Natural killer cell (primary cell): ENCODE measurements around the gene SLC9A8. TPM values are rescaled to one million over a fixed set of nuclear protein-coding genes. Genes with fewer than 3 reads are reported as not detected.
A peak's percentile ranks its signal among the peaks of the same experiment; 100 is the strongest.

ENCODE experiments used
- ATAC-seq, 3 donors: fragments of 150-1000 bp in 2 of 3; fragments of 200-7000 bp in 1 of 3; cut with Tn5 transposase; 1 replicate in 1 of 3; 2 replicates in 2 of 3; pipeline ENCODE4 v1.10.0; 2021; ENCODE audit warnings: mild to moderate bottlenecking in 2 of 3, moderate library complexity in 2 of 3
- DNase-seq, 2 donors: peaks; one replicate each; pipeline versions ENCODE4 v3.0.0 to v3.0.0-alpha.2; 2013 to 2021; ENCODE audit warnings: mixed read lengths in 1 of 2
- H3K27ac ChIP-seq: one replicate; pipeline ENCODE4 v1.5.1; 2013; ENCODE audit warnings: mild to moderate bottlenecking, low read length
- H3K27me3 ChIP-seq: one replicate; pipeline ENCODE4 v1.6.1; 2013; ENCODE audit warnings: low read length; ENCODE audit not compliant: control insufficient read depth, insufficient read depth
- H3K36me3 ChIP-seq: one replicate; pipeline ENCODE4 v1.6.1; 2013; ENCODE audit warnings: low read length; ENCODE audit not compliant: control insufficient read depth, insufficient read depth
- H3K4me1 ChIP-seq: one replicate; pipeline ENCODE4 v1.6.1; 2013; ENCODE audit warnings: low read length; ENCODE audit not compliant: control insufficient read depth, insufficient read depth
- H3K4me3 ChIP-seq: one replicate; pipeline ENCODE4 v1.5.1; 2013; ENCODE audit warnings: low read length
- H3K9me3 ChIP-seq: one replicate; pipeline ENCODE4 v1.6.1; 2013; ENCODE audit warnings: low read length; ENCODE audit not compliant: control insufficient read depth, insufficient read depth
- H3K27ac Mint-ChIP-seq, 2 donors: one replicate each; pipeline ENCODE4 v1.8.0; 2022; ENCODE audit warnings: mild to moderate bottlenecking in 2 of 2, mixed read lengths in 2 of 2, moderate library complexity in 1 of 2
- H3K27me3 Mint-ChIP-seq, 2 donors: one replicate each; pipeline ENCODE4 v1.8.0; 2022; ENCODE audit warnings: low read depth in 2 of 2, mixed read lengths in 2 of 2
- H3K36me3 Mint-ChIP-seq: one replicate; pipeline ENCODE4 v1.8.0; 2022; ENCODE audit warnings: mixed read lengths
- H3K4me1 Mint-ChIP-seq, 2 donors: one replicate each; pipeline ENCODE4 v1.8.0; 2022; ENCODE audit warnings: mixed read lengths in 2 of 2
- H3K4me3 Mint-ChIP-seq: one replicate; pipeline ENCODE4 v1.8.0; 2022; ENCODE audit warnings: mild to moderate bottlenecking, moderate library complexity, mixed read lengths
- H3K9me3 Mint-ChIP-seq, 2 donors: one replicate each; pipeline ENCODE4 v1.8.0; 2022; ENCODE audit warnings: mixed read lengths in 2 of 2
- WGBS: methylation state at CpG from one replicate; pipeline ENCODE4 v1.1.7; 2013; ENCODE audit warnings: missing lambda C conversion rate; ENCODE audit not compliant: insufficient coverage; 5-methylcytosine and 5-hydroxymethylcytosine counted together
- intact Hi-C: fragments of 100-400 bp; cut with micrococcal nuclease; formaldehyde crosslinking; loops from one replicate; pipeline ENCODE4 v1.14.2; 2022
- total RNA-seq, 4 donors: library from RNA; stranded (reverse); fragments of 120-200 nt in 1 of 4; gene quantifications; one replicate each; pipeline versions ENCODE4 v1.2.3 to v1.2.4, GENCODE V29; 2013 to 2022
- TF ChIP-seq, protein P1 (sequence below): fragments of 200-600 bp; IDR thresholded peaks from one replicate; pipeline ENCODE4 v1.8.0; 2022; ENCODE audit warnings: antibody characterized with exemption

The SLC9A8 gene
- total RNA-seq, 3 donors from 2014 or later (not counting 1 experiment from before 2014, with no cell fraction given) = 54.5 to 68.7 (median 58.8) TPM

DNA sequence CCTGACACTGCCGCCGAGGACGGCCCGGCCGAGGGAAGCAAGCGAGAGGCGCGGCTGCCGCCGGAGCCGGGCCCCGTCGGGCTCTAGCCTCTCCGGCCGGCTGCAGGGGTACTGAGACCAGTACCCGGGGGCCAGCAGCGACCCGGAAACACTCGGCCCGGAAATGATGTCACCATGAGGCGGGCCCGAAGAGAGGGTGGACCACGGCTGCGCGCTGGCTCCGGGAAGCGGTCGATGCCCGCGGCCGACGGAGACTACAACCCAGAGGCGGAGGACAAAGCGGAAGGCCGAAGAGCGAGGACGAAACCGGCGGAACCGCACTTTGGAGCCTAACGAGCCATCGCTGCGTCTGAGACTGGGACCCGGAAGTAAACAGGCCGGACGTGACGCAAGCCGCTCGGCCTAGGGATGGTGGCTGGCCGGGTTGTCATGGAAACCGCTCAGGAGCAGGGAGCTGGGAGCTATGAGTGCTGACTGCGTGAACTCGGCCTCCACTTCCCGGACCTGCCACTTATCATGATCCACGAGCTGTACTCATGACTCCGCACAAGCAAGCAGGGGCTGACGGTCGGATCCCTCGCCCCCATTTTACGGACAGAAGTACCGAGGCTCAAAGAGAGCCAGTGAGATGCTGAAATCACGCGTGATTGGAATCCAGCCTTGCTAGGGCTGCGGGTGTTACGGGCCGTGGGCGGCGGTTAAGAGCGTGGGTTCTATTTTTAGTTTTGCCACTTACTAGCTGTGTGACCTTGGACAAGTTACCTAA, 102.9 kb downstream of the SLC9A8 start, which contains the start of gene SPATA2:
SPATA2 (minus strand) TSS at position 150 of the 766 bp plus-strand sequence. CDS start 7,039 bp downstream, outside the sequence.
- H3K4me1 Mint-ChIP-seq = peaks cover 41 to 46% of the 10 kb centered on the region in 2 donors
- peak within 1 kb of the TSS; percentile 96 for H3K27ac ChIP-seq
- DNase-seq (peak; percentile 95 to 98), ATAC-seq (peak; percentile 69 to 86 (median 77))
- H3K27me3 ChIP-seq = no peaks in the 10 kb centered on the region
- WGBS = under 1% methylated on average over 69 of the region's 69 CpGs
- H3K27ac Mint-ChIP-seq = peak within 1 kb of the TSS; percentile 100
- H3K4me3 Mint-ChIP-seq = peak within 1 kb of the TSS; percentile 98
- peak within 1 kb of the TSS; percentile 82 for H3K4me3 ChIP-seq
- peaks cover 26% of the 10 kb centered on the region for H3K4me1 ChIP-seq
- intact Hi-C loops = loop anchor here (1.0 kb wide), 1 partner anchor 21 kb away; the partner anchor contains the start of gene RNF114
- no peaks in the 10 kb centered on the region for H3K36me3 ChIP-seq
- TF ChIP-seq, protein P1, sequence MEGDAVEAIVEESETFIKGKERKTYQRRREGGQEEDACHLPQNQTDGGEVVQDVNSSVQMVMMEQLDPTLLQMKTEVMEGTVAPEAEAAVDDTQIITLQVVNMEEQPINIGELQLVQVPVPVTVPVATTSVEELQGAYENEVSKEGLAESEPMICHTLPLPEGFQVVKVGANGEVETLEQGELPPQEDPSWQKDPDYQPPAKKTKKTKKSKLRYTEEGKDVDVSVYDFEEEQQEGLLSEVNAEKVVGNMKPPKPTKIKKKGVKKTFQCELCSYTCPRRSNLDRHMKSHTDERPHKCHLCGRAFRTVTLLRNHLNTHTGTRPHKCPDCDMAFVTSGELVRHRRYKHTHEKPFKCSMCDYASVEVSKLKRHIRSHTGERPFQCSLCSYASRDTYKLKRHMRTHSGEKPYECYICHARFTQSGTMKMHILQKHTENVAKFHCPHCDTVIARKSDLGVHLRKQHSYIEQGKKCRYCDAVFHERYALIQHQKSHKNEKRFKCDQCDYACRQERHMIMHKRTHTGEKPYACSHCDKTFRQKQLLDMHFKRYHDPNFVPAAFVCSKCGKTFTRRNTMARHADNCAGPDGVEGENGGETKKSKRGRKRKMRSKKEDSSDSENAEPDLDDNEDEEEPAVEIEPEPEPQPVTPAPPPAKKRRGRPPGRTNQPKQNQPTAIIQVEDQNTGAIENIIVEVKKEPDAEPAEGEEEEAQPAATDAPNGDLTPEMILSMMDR = no peak
- H3K36me3 Mint-ChIP-seq = no peaks in the 10 kb centered on the region
- H3K9me3 Mint-ChIP-seq = no peaks in the 10 kb centered on the region
- no peaks in the 10 kb centered on the region for H3K27me3 Mint-ChIP-seq
- H3K9me3 ChIP-seq = no peaks in the 10 kb centered on the region

DNA sequence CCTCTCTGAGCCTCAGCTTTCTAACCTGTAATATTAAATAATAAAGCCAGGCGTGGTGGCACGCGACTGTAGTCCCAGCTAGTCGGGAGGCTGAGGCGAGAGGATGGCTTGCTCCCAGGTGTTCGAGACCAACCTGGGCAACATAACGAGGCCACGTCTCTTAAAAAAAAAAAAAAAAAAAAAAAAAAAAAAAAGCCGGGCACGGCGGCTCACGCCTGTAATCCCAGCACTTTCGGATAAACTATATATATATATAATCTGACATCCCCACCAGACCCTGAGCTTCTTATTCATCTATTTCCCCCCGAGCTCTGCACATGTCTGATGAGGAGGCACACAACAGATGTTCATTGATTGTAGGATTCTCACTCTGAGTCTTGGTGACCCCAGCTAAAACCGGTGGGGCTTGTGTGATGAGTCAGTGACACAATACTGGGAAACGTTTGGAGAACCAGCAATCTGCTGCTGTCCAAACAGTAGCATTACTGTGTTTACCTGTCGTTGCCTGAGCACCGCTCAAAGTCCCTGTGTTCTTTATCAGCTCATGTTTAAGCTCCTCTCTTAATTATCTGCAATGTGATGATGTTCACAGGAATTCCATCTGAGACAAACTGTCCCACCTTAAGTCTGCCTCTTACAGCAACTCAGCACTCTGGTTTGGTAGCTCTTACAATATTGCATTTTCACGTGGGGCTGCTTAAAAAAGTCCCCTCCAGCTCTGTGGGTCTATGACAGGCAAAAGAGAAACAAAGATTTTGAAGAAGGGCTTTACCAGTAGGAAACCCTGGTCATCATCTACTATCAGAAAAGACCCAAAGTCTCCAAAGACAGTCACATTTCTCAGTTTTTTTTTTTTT, 103.7 kb downstream of the SLC9A8 start:
- no peak for ATAC-seq
- Mint-ChIP-seq H3K36me3 (no peaks in the 10 kb centered on the region), H3K9me3 (no peaks in the 10 kb centered on the region), H3K4me3 (peak overlapping the region; percentile 98), H3K27ac (peak overlapping the region; percentile 100), H3K27me3 (no peaks in the 10 kb centered on the region), H3K4me1 (peaks cover 41% of the 10 kb centered on the region in 2 donors)
- Histone ChIP-seq H3K4me3 (peak overlapping the region; percentile 82), H3K9me3 (no peaks in the 10 kb centered on the region), H3K27me3 (no peaks in the 10 kb centered on the region), H3K4me1 (peaks cover 26% of the 10 kb centered on the region), H3K36me3 (no peaks in the 10 kb centered on the region), H3K27ac (peak overlapping the region; percentile 96)
- 55% methylated on average over 14 of the region's 19 CpGs for WGBS
- TF ChIP-seq, protein P1 = no peak
- DNase-seq = peak in 1 of 2 donors; percentile 40
- intact Hi-C loops = no loop called here

DNA sequence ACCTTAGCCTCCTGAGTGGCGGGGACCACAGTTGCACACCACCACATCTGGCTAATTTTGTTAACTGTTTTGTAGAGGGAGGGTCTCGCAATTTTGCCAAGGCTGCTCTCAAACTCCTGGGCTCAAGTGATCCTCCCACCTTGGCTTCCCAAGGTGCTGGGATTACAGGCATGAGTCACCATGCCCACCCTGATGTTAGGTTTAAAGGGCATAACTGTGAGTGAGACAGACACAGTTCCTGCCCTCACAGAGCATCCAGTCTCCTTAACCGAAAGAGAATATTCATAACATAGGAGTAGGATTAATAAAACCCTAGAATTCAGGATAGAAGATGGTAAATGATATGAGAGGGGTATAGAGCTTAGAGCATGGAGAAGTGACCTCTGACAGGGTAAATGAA, 105.8 kb downstream of the SLC9A8 start:
- no peaks in the 10 kb centered on the region for H3K9me3 ChIP-seq
- no peak overlapping the region for H3K27ac Mint-ChIP-seq
- intact Hi-C loops = no loop called here
- H3K27me3 ChIP-seq = no peaks in the 10 kb centered on the region
- TF ChIP-seq, protein P1 = no peak
- no peak overlapping the region for H3K4me3 ChIP-seq
- no peaks in the 10 kb centered on the region for H3K36me3 ChIP-seq
- peaks cover 32 to 33% of the 10 kb centered on the region in 2 donors for H3K4me1 Mint-ChIP-seq
- DNase-seq (no peak), ATAC-seq (no peak)
- no peak overlapping the region for H3K27ac ChIP-seq
- no peaks in the 10 kb centered on the region for H3K9me3 Mint-ChIP-seq
- H3K4me3 Mint-ChIP-seq = no peak overlapping the region
- peaks cover 24% of the 10 kb centered on the region for H3K4me1 ChIP-seq
- WGBS = 89% methylated on average over 2 of the region's 3 CpGs
- H3K27me3 Mint-ChIP-seq = no peaks in the 10 kb centered on the region
- H3K36me3 Mint-ChIP-seq = no peaks in the 10 kb centered on the region
